GM13977 (cell line): ENCODE results near the gene BAG5.

ENCODE experiments used
- DNase-seq: peaks from one replicate; pipeline ENCODE4 v3.0.0; 2012; ENCODE audit warnings: low spot score
- in situ Hi-C: fragments of 300-500 bp; cut with MboI; formaldehyde crosslinking; loops from one replicate; pipeline ENCODE4 v1.12.0; 2022; ENCODE audit warnings: low sequenced_read_pairs, low pct_unique_long_range_greater_than_20kb, mixed read lengths, inconsistent platforms; ENCODE audit not compliant: unreplicated experiment
- TF ChIP-seq, protein P1 (sequence below): IDR thresholded peaks from 2 replicates; pipeline ENCODE4 v1.5.1; 2012; ENCODE audit warnings: mild to moderate bottlenecking, control low read depth; ENCODE audit not compliant: insufficient read depth; ENCODE audit errors: extremely low read depth, missing control alignments

Gene BAG5

DNA sequence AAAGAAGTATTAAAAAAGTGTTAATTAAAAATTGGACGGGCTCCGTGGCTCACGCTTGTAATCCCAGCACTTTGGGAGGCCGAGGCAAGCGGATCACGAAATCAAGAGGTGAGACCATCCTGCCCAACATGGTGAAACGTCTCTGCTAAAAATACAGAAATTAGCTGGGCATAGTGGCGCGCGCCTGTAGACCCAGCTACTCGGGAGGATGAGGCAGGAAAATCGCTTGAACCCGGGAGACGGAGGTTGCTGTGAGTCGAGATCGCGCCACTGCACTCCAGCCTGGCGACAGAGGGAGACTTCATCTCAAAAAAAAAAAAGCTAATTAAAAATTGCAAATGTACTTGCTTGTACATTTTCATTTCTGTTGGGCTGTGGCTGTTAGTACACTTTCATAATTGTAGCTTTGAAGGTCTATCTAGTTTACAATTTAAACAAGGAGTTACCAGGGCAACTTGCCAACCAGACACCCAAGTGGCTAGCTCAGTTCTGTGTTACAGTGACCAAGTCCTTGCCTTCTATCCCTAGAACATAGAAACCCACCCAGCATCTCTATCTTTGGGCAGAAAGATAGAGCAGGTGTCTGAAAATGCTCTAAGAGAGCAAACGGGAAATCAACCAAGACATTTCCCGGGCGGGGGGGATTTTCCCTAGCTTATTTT, 1.5 kb upstream of the BAG5 start:
- TF ChIP-seq, protein P1, sequence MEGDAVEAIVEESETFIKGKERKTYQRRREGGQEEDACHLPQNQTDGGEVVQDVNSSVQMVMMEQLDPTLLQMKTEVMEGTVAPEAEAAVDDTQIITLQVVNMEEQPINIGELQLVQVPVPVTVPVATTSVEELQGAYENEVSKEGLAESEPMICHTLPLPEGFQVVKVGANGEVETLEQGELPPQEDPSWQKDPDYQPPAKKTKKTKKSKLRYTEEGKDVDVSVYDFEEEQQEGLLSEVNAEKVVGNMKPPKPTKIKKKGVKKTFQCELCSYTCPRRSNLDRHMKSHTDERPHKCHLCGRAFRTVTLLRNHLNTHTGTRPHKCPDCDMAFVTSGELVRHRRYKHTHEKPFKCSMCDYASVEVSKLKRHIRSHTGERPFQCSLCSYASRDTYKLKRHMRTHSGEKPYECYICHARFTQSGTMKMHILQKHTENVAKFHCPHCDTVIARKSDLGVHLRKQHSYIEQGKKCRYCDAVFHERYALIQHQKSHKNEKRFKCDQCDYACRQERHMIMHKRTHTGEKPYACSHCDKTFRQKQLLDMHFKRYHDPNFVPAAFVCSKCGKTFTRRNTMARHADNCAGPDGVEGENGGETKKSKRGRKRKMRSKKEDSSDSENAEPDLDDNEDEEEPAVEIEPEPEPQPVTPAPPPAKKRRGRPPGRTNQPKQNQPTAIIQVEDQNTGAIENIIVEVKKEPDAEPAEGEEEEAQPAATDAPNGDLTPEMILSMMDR: no peak
- DNase-seq: peak; percentile 38
- in situ Hi-C loops: no loop called here

DNA sequence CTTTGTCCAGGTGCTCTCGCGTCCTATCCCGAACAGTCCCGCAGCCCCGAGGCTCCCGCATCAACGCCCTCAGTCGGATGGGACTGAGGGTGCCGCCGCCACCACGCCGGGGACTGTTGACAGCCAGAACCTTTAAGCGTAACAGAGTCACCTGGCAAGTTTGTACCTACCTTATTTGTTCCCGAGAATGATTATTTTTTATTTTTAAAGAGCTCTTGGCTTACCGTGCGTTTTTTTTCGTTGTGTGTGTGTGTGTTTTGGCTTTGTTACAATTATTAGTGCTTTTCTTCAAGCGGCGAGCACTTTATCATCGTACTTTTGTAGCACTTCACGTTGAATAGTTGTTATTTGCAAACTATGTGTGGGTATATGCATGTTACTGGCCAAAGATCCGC, 766 bp upstream of the BAG5 start:
- in situ Hi-C loops: no loop called here
- DNase-seq: no peak
- TF ChIP-seq, protein P1: no peak

DNA sequence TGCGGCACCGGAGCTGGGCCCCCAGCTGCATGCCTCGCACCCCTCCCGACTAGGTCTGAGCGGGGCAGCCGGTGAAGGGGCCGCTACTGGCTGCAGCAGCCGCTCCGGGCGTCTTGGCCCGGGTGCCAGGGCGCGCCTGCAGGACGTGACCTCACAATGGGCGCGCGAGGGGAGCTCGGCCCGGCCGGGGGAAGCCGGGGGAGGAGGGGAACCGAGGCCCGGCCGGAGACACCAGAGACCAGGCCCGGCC, 353 bp downstream of the BAG5 start:
- in situ Hi-C loops: no loop called here

DNA sequence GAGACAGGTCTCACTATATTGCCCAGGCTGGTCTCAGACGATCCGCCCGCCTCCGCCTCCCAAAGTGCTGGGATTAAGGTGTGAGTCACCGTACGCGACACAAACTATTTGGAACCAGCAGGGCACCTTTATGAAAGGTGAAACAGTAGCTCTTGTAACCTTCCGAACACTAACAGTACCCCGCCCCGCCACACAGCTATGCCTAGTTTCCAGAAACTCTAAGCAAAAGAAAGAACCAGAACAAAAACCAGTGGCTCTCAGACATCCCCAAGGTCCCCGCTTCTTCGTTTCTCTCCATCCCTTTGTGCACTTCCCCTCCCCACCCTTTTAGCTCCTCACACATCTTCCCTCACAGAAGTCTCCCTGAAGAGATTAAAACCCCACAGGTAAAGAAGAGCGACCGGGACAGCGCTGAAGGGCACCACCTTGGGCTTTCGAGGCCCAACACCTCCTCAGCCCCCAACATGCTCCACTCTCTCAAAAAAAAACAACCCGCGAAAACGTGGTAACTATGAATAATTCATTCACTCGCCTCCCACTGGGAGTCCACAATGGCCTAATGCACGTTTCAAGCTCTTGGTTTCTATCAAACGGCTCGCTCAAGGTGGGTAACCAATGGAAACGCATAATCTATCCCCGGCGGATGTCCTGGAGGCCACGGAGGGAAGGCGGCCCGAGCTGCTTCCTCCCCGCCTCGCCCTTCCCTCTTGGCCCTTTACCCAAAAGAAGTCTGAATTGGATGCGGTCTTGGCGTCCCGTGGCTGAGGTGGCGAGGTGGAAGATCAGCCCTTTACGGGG, 877 bp downstream of the BAG5 start:
- TF ChIP-seq, protein P1: no peak
- in situ Hi-C loops: no loop called here
- DNase-seq: peak; percentile 77

More for the DNA sequence above, 353 bp downstream of the BAG5 start:
- TF ChIP-seq, protein P1: no peak
- DNase-seq: no peak

DNA sequence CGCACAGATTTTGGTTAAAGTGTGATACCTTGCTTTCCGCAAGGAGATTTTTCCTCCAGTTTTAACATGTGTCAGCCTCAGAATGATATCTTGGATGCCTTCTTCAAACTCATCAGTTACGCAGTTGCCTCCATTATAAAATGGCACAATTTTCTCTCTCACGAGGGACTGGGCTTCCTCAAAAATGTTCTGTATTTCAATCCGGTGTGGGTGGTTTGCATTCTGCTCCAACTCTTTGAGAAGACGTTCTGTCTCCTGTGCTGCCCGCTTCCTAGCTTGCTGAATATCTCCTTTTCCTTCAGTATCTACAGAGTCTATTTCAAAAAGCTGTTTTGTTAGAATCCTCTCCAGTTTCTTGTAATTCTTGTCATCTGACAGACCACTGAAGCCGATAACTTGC, 1.8 kb downstream of the BAG5 start:
- DNase-seq: no peak
- TF ChIP-seq, protein P1: no peak
- in situ Hi-C loops: no loop called here

DNA sequence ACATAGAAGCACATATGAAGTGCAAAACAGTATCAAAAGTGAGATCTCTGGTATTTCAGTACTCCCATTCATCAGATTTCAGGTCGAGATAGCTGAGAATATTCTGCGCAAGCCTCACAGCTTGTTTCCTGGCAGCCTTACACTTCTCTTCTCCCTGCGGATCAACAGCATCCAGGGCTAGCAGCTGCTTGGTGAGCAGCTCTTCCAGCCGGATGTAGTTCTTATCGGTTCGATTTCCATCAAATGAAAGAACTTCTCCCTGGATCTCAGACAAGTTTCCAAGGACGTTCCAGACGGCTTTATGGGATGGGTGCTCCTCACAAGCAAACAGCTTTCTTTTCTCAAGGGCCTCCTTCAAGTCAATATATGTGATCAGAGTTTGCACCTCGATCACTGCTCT, 2.7 kb downstream of the BAG5 start:
- TF ChIP-seq, protein P1: no peak
- in situ Hi-C loops: loop anchor here (10.0 kb wide), 1 partner anchor 55 kb away; no protein-coding TSS in a partner anchor

More for the DNA sequence above, 2.7 kb downstream of the BAG5 start:
- DNase-seq: no peak
